HepG2 (cell line): Measurements from ENCODE around the gene LAX1. TPM values are rescaled to one million over a fixed set of nuclear protein-coding genes. Genes with fewer than 3 reads are reported as not detected.

Experiments
- ELF4 ChIP-seq: sonication (generic); formaldehyde crosslinking; IDR thresholded peaks from 2 replicates; pipeline ENCODE4 v1.5.0; 2020; ENCODE audit warnings: missing genetic modification reagents, mild to moderate bottlenecking, moderate library complexity, borderline replicate concordance
- FOXP1 ChIP-seq, 2 experiments: fragments of 450-650 bp in 1 of 2; IDR thresholded peaks; 2 replicates each; pipeline ENCODE4 v1.6.1; 2017 to 2018; ENCODE audit warnings: antibody characterized with exemption in 1 of 2
- GPN1 ChIP-seq: sonication (generic); formaldehyde crosslinking; IDR thresholded peaks from 2 replicates; pipeline ENCODE4 v1.5.1; 2020; ENCODE audit warnings: missing genetic modification reagents, borderline replicate concordance
- HDAC2 ChIP-seq: sonication (generic); formaldehyde crosslinking; IDR thresholded peaks from 2 replicates; pipeline ENCODE4 v1.4.0; 2020; ENCODE audit warnings: missing genetic modification reagents
- NFRKB ChIP-seq: fragments of 450-650 bp; IDR thresholded peaks from 2 replicates; pipeline ENCODE4 v1.6.1; 2017
- NFYC ChIP-seq: IDR thresholded peaks from 2 replicates; pipeline ENCODE4 v1.6.1; 2016; ENCODE audit warnings: missing genetic modification reagents, missing compliant biosample characterization
- NR2F6 ChIP-seq, 2 experiments: IDR thresholded peaks; 2 replicates each; pipeline ENCODE4 v1.6.1; 2016; ENCODE audit warnings: antibody characterized with exemption in 1 of 2, mild to moderate bottlenecking in 1 of 2
- SKI ChIP-seq: fragments of 450-650 bp; IDR thresholded peaks from one replicate; pipeline ENCODE4 v1.6.1; 2018; ENCODE audit warnings: mild to moderate bottlenecking; ENCODE audit not compliant: partially characterized antibody
- SOX13 ChIP-seq, 3 experiments: fragments of 450-650 bp in 1 of 3; sonication (generic) in 1 of 3; formaldehyde crosslinking in 1 of 3; IDR thresholded peaks in 2 of 3; conservative IDR thresholded peaks in 1 of 3; 2 replicates each; pipeline versions ENCODE4 v1.5.0 to v1.6.1; 2016 to 2020; ENCODE audit warnings: antibody characterized with exemption in 1 of 3, mild to moderate bottlenecking in 1 of 3, missing compliant biosample characterization in 1 of 3, missing genetic modification reagents in 1 of 3, moderate library complexity in 1 of 3
- ZNF143 ChIP-seq: sonication (generic); formaldehyde crosslinking; IDR thresholded peaks from 2 replicates; pipeline ENCODE4 v1.4.0; 2020; ENCODE audit warnings: missing genetic modification reagents
- ZNF382 ChIP-seq: sonication (generic); formaldehyde crosslinking; IDR thresholded peaks from 2 replicates; pipeline ENCODE4 v1.5.0; 2020; ENCODE audit warnings: missing genetic modification reagents, mild to moderate bottlenecking, borderline replicate concordance
- ZNF460 ChIP-seq: sonication (generic); formaldehyde crosslinking; IDR thresholded peaks from 2 replicates; pipeline ENCODE4 v1.5.1; 2020; ENCODE audit warnings: missing genetic modification reagents, mild to moderate bottlenecking, borderline replicate concordance
- ZNF607 ChIP-seq: sonication (generic); formaldehyde crosslinking; IDR thresholded peaks from 2 replicates; pipeline ENCODE4 v1.5.1; 2020; ENCODE audit warnings: missing genetic modification reagents, mild to moderate bottlenecking, borderline replicate concordance
- ZNF616 ChIP-seq: sonication (generic); formaldehyde crosslinking; IDR thresholded peaks from 2 replicates; pipeline ENCODE4 v1.5.0; 2020; ENCODE audit warnings: low read depth, mild to moderate bottlenecking, missing genetic modification reagents
- ZNF772 ChIP-seq: sonication (generic); formaldehyde crosslinking; IDR thresholded peaks from 2 replicates; pipeline ENCODE4 v1.5.0; 2020; ENCODE audit warnings: mild to moderate bottlenecking, missing genetic modification reagents
- polyA plus RNA-seq, 8 experiments: library from polyadenylated mRNA; depleted of rRNA in 3 of 8; stranded (reverse) in 7 of 8; unstranded in 1 of 8; fragments of >200 nt; fragmentation: Illumina TruSeq in 4 of 8; extraction: Trizol in 4 of 8; gene quantifications; 2 replicates each; pipeline versions ENCODE4 v1.2.1 to v1.2.3, GENCODE V29; 2011 to 2016; ENCODE audit warnings: low read depth in 4 of 8, missing spikeins in 1 of 8, mixed read lengths in 1 of 8; ENCODE audit not compliant: insufficient read depth in 1 of 8
- total RNA-seq, 5 experiments: library from RNA; depleted of rRNA; stranded (reverse); fragments of >200 nt; fragmentation: Illumina TruSeq; extraction: Trizol; gene quantifications; 2 replicates each; pipeline ENCODE4 v1.2.3, GENCODE V29; 2016; ENCODE audit warnings: low read depth in 1 of 5
- TF ChIP-seq, protein P1 (sequence below): IDR thresholded peaks from 2 replicates; pipeline ENCODE4 v1.6.1; 2016; ENCODE audit warnings: low read depth
- TF ChIP-seq, protein P2 (sequence below): sonication (generic); formaldehyde crosslinking; IDR thresholded peaks from 2 replicates; pipeline ENCODE4 v1.8.0; 2022; ENCODE audit warnings: mild to moderate bottlenecking, missing genetic modification reagents
- TF ChIP-seq, protein P3 (sequence below): sonication (generic); formaldehyde crosslinking; IDR thresholded peaks from 2 replicates; pipeline ENCODE4 v1.5.0; 2020; ENCODE audit warnings: missing genetic modification reagents
- TF ChIP-seq, protein P4 (sequence below): sonication (generic); formaldehyde crosslinking; IDR thresholded peaks from 2 replicates; pipeline ENCODE4 v1.4.0; 2020; ENCODE audit warnings: missing genetic modification reagents

The LAX1 gene
- total and polyA plus RNA-seq, 2 of the 13 experiments (the other 11 are each of a cell fraction or from before 2014, with no cell fraction given), result not detected

DNA sequence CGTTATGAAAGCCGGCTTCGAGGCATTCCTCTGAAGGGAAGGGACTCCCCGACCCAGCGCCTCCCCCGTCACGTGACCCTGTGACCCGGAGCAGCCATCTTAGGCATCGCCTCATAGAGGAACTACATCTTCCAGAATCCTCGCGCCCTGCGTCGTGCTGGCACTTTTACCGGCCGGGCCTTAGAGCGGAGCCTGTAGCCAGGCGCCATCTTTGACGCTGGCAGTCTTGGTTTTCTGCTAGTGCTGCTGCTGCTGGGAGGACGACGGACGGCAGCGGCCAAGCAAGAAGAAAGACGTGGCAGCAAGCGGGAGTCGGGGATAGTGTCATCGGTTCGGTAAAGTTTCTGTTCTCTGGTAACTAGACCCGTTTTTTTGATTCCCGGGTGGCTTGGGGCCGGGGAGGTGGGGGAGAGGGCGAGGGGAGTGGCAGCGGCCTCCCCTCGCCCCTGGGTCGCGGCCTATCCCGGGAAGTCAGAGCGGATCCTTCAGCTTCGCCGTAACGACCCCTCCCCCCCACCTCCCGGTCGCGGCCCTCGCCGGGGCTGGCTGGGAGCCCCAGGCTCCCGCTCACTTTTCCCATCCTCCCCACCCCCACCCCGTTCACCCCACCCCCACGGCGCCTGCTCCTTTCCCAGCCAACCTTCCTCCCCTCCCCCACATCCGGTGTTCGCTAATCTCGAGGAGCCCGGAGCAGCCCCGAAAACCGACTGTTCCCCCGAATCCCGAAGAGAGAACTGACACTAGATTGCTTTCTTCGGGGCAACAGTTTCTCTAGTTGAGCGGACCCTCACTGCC is 30.7 kb downstream of the LAX1 start, which contains the start of the genes ZBED6 and ZC3H11A (continued):
- TF ChIP-seq, protein P1, sequence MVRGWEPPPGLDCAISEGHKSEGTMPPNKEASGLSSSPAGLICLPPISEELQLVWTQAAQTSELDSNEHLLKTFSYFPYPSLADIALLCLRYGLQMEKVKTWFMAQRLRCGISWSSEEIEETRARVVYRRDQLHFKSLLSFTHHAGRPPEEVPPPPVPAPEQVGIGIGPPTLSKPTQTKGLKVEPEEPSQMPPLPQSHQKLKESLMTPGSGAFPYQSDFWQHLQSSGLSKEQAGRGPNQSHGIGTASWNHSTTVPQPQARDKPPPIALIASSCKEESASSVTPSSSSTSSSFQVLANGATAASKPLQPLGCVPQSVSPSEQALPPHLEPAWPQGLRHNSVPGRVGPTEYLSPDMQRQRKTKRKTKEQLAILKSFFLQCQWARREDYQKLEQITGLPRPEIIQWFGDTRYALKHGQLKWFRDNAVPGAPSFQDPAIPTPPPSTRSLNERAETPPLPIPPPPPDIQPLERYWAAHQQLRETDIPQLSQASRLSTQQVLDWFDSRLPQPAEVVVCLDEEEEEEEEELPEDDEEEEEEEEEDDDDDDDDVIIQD (CRISPR knock-in tag), result no peak
- TF ChIP-seq NFYC (CRISPR knock-in tag), result peak; percentile 51; the same call in 1 of the 2 replicates
- TF ChIP-seq ZNF382, result no peak
- TF ChIP-seq, protein P2, sequence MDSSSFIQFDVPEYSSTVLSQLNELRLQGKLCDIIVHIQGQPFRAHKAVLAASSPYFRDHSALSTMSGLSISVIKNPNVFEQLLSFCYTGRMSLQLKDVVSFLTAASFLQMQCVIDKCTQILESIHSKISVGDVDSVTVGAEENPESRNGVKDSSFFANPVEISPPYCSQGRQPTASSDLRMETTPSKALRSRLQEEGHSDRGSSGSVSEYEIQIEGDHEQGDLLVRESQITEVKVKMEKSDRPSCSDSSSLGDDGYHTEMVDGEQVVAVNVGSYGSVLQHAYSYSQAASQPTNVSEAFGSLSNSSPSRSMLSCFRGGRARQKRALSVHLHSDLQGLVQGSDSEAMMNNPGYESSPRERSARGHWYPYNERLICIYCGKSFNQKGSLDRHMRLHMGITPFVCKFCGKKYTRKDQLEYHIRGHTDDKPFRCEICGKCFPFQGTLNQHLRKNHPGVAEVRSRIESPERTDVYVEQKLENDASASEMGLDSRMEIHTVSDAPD (CRISPR knock-in tag), result no peak
- peak; percentile 52; the same call in 1 of the 2 replicates for TF ChIP-seq ZNF772 (CRISPR knock-in tag)
- TF ChIP-seq ZNF460 (CRISPR knock-in tag), result no peak
- TF ChIP-seq, protein P3, sequence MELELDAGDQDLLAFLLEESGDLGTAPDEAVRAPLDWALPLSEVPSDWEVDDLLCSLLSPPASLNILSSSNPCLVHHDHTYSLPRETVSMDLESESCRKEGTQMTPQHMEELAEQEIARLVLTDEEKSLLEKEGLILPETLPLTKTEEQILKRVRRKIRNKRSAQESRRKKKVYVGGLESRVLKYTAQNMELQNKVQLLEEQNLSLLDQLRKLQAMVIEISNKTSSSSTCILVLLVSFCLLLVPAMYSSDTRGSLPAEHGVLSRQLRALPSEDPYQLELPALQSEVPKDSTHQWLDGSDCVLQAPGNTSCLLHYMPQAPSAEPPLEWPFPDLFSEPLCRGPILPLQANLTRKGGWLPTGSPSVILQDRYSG (CRISPR knock-in tag), result 0 out of 2 replicates have a peak, but pooled peaks have one; percentile 46
- TF ChIP-seq ZNF143 (CRISPR knock-in tag), result peak; percentile 95
- TF ChIP-seq ELF4 (CRISPR knock-in tag), result no peak
- no peak for TF ChIP-seq ZNF616 (CRISPR knock-in tag)
- TF ChIP-seq NFRKB, result peak; percentile 90
- peak; percentile 80 for TF ChIP-seq NR2F6 (IDR thresholded peaks at IDR 0.05)
- TF ChIP-seq NR2F6 (CRISPR knock-in tag; IDR thresholded peaks at IDR 0.05), result peak; percentile 91
- TF ChIP-seq FOXP1 (IDR thresholded peaks at IDR 0.05), result no peak
- no peak for TF ChIP-seq FOXP1 (CRISPR knock-in tag; IDR thresholded peaks at IDR 0.05)
- TF ChIP-seq, protein P4, sequence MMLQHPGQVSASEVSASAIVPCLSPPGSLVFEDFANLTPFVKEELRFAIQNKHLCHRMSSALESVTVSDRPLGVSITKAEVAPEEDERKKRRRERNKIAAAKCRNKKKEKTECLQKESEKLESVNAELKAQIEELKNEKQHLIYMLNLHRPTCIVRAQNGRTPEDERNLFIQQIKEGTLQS (CRISPR knock-in tag), result no peak
- TF ChIP-seq ZNF607, result peak; percentile 78; the same call in 1 of the 2 replicates
- TF ChIP-seq GPN1 (CRISPR knock-in tag), result no peak
- peak; percentile 39; the same call in 1 of the 2 replicates for TF ChIP-seq HDAC2 (CRISPR knock-in tag)
- TF ChIP-seq SOX13 (IDR thresholded peaks at IDR 0.05), result no peak
- peak in 1 of 2 experiments; percentile 56; a peak in 2 of 4 replicates for TF ChIP-seq SOX13 (CRISPR knock-in tag; conservative IDR thresholded peaks at IDR 0.05 in 1 of 2, IDR thresholded peaks at IDR 0.05 in 1 of 2)
- TF ChIP-seq SKI, result no peak
